GM12878 (cell line): Measurements from ENCODE around the gene AKAP9. TPM values are rescaled to one million over a fixed set of nuclear protein-coding genes. Genes with fewer than 3 reads are reported as not detected.

Experiments used
- CBX5 ChIP-seq: sonication (generic); IDR thresholded peaks from 2 replicates; pipeline ENCODE4 v1.6.1; 2016; ENCODE audit warnings: low read depth, moderate library complexity, mild to moderate bottlenecking, inconsistent platforms
- IKZF2 ChIP-seq, 2 experiments: fragments of 450-650 bp; IDR thresholded peaks; 2 replicates each; pipeline ENCODE4 v1.6.1; 2017; ENCODE audit warnings: mild to moderate bottlenecking in 2 of 2, moderate library complexity in 2 of 2
- MEF2B ChIP-seq: fragments of 450-650 bp; IDR thresholded peaks from 2 replicates; pipeline ENCODE4 v1.6.1; 2018; ENCODE audit warnings: mild to moderate bottlenecking, moderate library complexity; ENCODE audit not compliant: partially characterized antibody, poor library complexity, severe bottlenecking
- NRF1 ChIP-seq: conservative IDR thresholded peaks from 2 replicates; pipeline ENCODE4 v1.6.1; 2011; ENCODE audit warnings: mild to moderate bottlenecking, low read depth, low read length, improper control_type of control experiment
- RELB ChIP-seq: fragments of 450-650 bp; IDR thresholded peaks from 2 replicates; pipeline ENCODE4 v1.6.1; 2017; ENCODE audit warnings: low read depth, mild to moderate bottlenecking, moderate library complexity
- SIN3A ChIP-seq: IDR thresholded peaks from 2 replicates; pipeline ENCODE4 v1.6.1; 2012; ENCODE audit warnings: low read depth, low read length, improper control_type of control experiment
- SKIL ChIP-seq: fragments of 450-650 bp; IDR thresholded peaks from 2 replicates; pipeline ENCODE4 v1.6.1; 2017; ENCODE audit warnings: mild to moderate bottlenecking, low read depth, inconsistent platforms; ENCODE audit not compliant: poor library complexity, severe bottlenecking
- ZNF592 ChIP-seq: fragments of 450-650 bp; IDR thresholded peaks from 2 replicates; pipeline ENCODE4 v1.6.1; 2017; ENCODE audit warnings: mild to moderate bottlenecking, moderate library complexity
- polyA plus RNA-seq, 11 experiments: library from polyadenylated mRNA; depleted of rRNA in 4 of 11; unstranded in 6 of 11; stranded (reverse) in 5 of 11; fragments of >200 nt; fragmentation: Nextera tagmentation in 4 of 11; fragmentation: Illumina TruSeq in 1 of 11; extraction: Ambion mirVana in 4 of 11; extraction: Trizol in 1 of 11; gene quantifications; 1 replicate in 1 of 11; 2 replicates in 10 of 11; pipeline versions ENCODE4 v1.2.1 to v1.2.3, GENCODE V29; 2011 to 2016; ENCODE audit warnings: inconsistent platforms in 2 of 11, missing spikeins in 2 of 11, low read depth in 1 of 11
- total RNA-seq, 4 experiments: library from RNA; depleted of rRNA in 3 of 4; stranded (reverse); fragments of >200 nt in 3 of 4; fragmentation: Illumina TruSeq in 1 of 4; extraction: Trizol in 1 of 4; gene quantifications; 2 replicates each; pipeline versions ENCODE4 v1.2.1 to v1.2.3, GENCODE V29; 2013 to 2021

AKAP9 gene
- total and polyA plus RNA-seq, 10 of the 15 experiments (the other 5 are each of a cell fraction or from before 2014, with no cell fraction given): 21.1 to 62.8 (median 31.6) TPM

GRCh38 chr7:92051655-92052054 lies 111.0 kb downstream of the AKAP9 start (continued):
- TF ChIP-seq ZNF592 (no peak), SKIL (no peak), CBX5 (no peak), NRF1 (no peak), SIN3A (no peak), RELB (no peak), IKZF2 (IDR thresholded peaks at IDR 0.05) (no peak), MEF2B (no peak)
